Spleen (tissue), 7 donors: ENCODE measurements around the gene CACNA1C.

Experiments
- CTCF ChIP-seq, 11 experiments: fragments of 200-600 bp in 7 of 11; fragments of 450-650 bp in 4 of 11; sonication (generic) in 4 of 11; IDR thresholded peaks in 8 of 11; conservative IDR thresholded peaks in 3 of 11; 1 replicate in 7 of 11; 2 replicates in 4 of 11; pipeline versions ENCODE4 v1.4.0 to v1.8.0; 2016 to 2021; ENCODE audit warnings: antibody characterized with exemption in 11 of 11, inconsistent platforms in 4 of 11, mild to moderate bottlenecking in 1 of 11
- POLR2A ChIP-seq, 3 donors: fragments of 450-650 bp; IDR thresholded peaks; one replicate each; pipeline ENCODE4 v1.5.1; 2017; ENCODE audit warnings: antibody characterized with exemption in 3 of 3, mild to moderate bottlenecking in 1 of 3
- donor health status: DM: no; HTN: no; CAD: no; lungs with moderate emphysema.
- donor health status: DM: no; HTN: no; CAD: no.
- donor health status: DM: no; HTN: no; CAD: no.

DNA sequence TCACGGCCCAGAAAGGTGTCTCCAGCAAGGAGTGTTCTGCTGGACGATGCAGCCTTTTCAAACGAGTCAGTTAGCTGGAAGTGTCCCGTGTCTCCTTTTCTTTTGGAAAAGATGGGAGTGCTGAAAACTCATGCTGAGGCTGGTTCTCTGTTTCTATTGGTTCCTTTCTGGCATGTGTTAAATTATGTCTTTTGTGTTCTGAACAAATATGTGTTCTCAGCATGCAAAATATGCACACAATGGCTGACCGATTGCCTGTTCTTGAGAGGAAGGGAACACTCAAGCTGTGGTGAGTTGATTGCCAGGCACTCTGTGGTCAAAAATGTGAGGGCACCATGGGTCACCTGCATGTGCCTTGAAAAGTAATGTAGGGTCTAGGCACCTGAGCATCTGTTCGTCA is 181.3 kb downstream of the CACNA1C start:
- TF ChIP-seq CTCF (IDR thresholded peaks at IDR 0.05 in 8 of 11, conservative IDR thresholded peaks at IDR 0.05 in 3 of 11) (no peak), POLR2A (IDR thresholded peaks at IDR 0.05) (no peak)
